K562 (cell line): ENCODE data around the gene PTPRE. TPM values are rescaled to one million over a fixed set of nuclear protein-coding genes. Genes with fewer than 3 reads are reported as not detected.

Experiments
- ATAC-seq: fragments of 200-7000 bp; cut with Tn5 transposase; 3 replicates; pipeline ENCODE4 v1.9.1; 2020; ENCODE audit warnings: moderate library complexity
- BruUV-seq: library from RNA; stranded (reverse); fragments of 400-500 nt; replicated peaks from 2 replicates; lab custom pipeline; 2021; lab: Mats Ljungman, UMichigan
- CTCF ChIA-PET: fragments of 300-600 bp; formaldehyde crosslinking; extraction: SDS; loops from one replicate; lab custom pipeline; 2021; ENCODE audit warnings: low intra/inter-chr PET ratio; lab: Yijun Ruan, JAX
- POLR2A ChIA-PET: fragments of 300-600, 350-650 bp; sonication (Branson Sonifier 250); formaldehyde crosslinking; extraction: SDS; loops from one replicate; lab custom pipeline; 2021; ENCODE audit warnings: antibody characterized with exemption, inconsistent platforms; lab: Yijun Ruan, JAX
- DNase-seq, 4 experiments: peaks; one replicate each; pipeline versions ENCODE4 v3.0.0 to v3.0.0-alpha.2; 2011 to 2018; ENCODE audit warnings: low spot score in 3 of 4, mixed read lengths in 3 of 4; ENCODE audit errors: extremely low read depth in 1 of 4
- FAIRE-seq: peaks from 2 replicates; lab custom pipeline; 2011; peaks lifted over from hg19 to GRCh38; lab: Jason Lieb, UNC
- H2AFZ ChIP-seq: 2 replicates; pipeline ENCODE4 v1.6.0; 2011; ENCODE audit warnings: low read depth, low read length, control low read depth, inconsistent platforms
- H3K27ac ChIP-seq: fragments of 200-600 bp; 3 replicates; pipeline ENCODE4 v1.8.0; 2011; ENCODE audit warnings: low read depth, mild to moderate bottlenecking, control low read depth, inconsistent platforms, low read length, moderate library complexity, mixed read lengths; ENCODE audit errors: extremely low read depth
- H3K27me3 ChIP-seq, 2 experiments: fragments of 300-600 bp in 1 of 2; 2 replicates in 1 of 2; 3 replicates in 1 of 2; pipeline versions ENCODE4 v1.6.0 to v1.8.0; 2011; ENCODE audit warnings: inconsistent platforms in 2 of 2, low read length in 2 of 2, mild to moderate bottlenecking in 1 of 2, mixed read lengths in 1 of 2, moderate library complexity in 1 of 2; ENCODE audit not compliant: control insufficient read depth in 2 of 2, insufficient read depth in 2 of 2
- H3K36me3 ChIP-seq: fragments of 300-600 bp; 3 replicates; pipeline ENCODE4 v1.8.0; 2011; ENCODE audit warnings: mild to moderate bottlenecking, low read length, inconsistent platforms; ENCODE audit not compliant: control insufficient read depth, insufficient read depth
- H3K4me1 ChIP-seq, 2 experiments: fragments of 200-600 bp in 1 of 2; replicated peaks in 1 of 2; 2 replicates in 1 of 2; 3 replicates in 1 of 2; pipeline versions ENCODE4 v1.5.1 to v1.8.0; 2011; ENCODE audit warnings: inconsistent platforms in 2 of 2, low read length in 2 of 2, mild to moderate bottlenecking in 1 of 2, mixed read lengths in 1 of 2, moderate library complexity in 1 of 2; ENCODE audit not compliant: control insufficient read depth in 2 of 2, insufficient read depth in 2 of 2
- H3K4me2 ChIP-seq: 2 replicates; pipeline ENCODE4 v1.6.1; 2011; ENCODE audit warnings: low read length, control low read depth, inconsistent platforms, mixed read lengths; ENCODE audit not compliant: insufficient read depth
- H3K4me3 ChIP-seq: fragments of 200-600 bp; sonication (generic), shearing (Covaris generic); 2 replicates; pipeline ENCODE4 v1.5.1; 2016; ENCODE audit warnings: control low read depth, inconsistent platforms
- H3K79me2 ChIP-seq: fragments of 200-600 bp; 3 replicates; pipeline ENCODE4 v1.8.0; 2011; ENCODE audit warnings: low read length, inconsistent platforms; ENCODE audit not compliant: control insufficient read depth, insufficient read depth
- H3K9ac ChIP-seq, 2 experiments: 2 replicates each; pipeline versions ENCODE4 v1.6.0 to v1.6.1; 2011; ENCODE audit warnings: low read depth in 2 of 2, low read length in 2 of 2, control low read depth in 1 of 2, inconsistent platforms in 1 of 2, mild to moderate bottlenecking in 1 of 2, mixed read lengths in 1 of 2; ENCODE audit not compliant: insufficient read depth in 1 of 2
- H3K9me1 ChIP-seq: one replicate; pipeline ENCODE4 v1.6.0; 2011; ENCODE audit warnings: inconsistent platforms, mild to moderate bottlenecking, low read length, moderate library complexity; ENCODE audit not compliant: control insufficient read depth, insufficient read depth
- H3K9me3 ChIP-seq: replicated peaks from 2 replicates; pipeline ENCODE4 v1.5.1; 2011; ENCODE audit warnings: low read depth, low read length, inconsistent platforms; ENCODE audit not compliant: control insufficient read depth, insufficient read depth
- H4K20me1 ChIP-seq: replicated peaks from 2 replicates; pipeline ENCODE4 v1.6.1; 2011; ENCODE audit warnings: low read length, inconsistent platforms, mixed read lengths; ENCODE audit not compliant: control insufficient read depth, insufficient read depth
- GABPA ChIP-seq: fragments of 200-800 bp; sonication (Bioruptor generic); conservative IDR thresholded peaks from 2 replicates; pipeline ENCODE4 v1.6.1; 2016; ENCODE audit warnings: low read depth, missing genetic modification characterization, missing compliant biosample characterization
- WGBS: fragments of 100-300 bp; shearing (Covaris generic); methylation state at CpG from one replicate; pipeline ENCODE4 v1.1.6; 2016; ENCODE audit warnings: low coverage, mixed read lengths; ENCODE audit not compliant: insufficient coverage; ENCODE audit errors: missing lambda C conversion rate; 5-methylcytosine and 5-hydroxymethylcytosine counted together
- in situ Hi-C: fragments of 300-500 bp; cut with MboI; formaldehyde crosslinking; loops from 4 replicates; pipeline ENCODE4 v1.15.0; 2018; ENCODE audit warnings: inconsistent platforms, mixed read lengths
- intact Hi-C: fragments of 100-400 bp; cut with micrococcal nuclease; formaldehyde crosslinking; loops from 2 replicates; pipeline ENCODE4 v1.14.2; 2022
- polyA plus RNA-seq, 8 experiments: library from polyadenylated mRNA; depleted of rRNA in 4 of 8; stranded (reverse) in 5 of 8; unstranded in 3 of 8; fragments of >200 nt; fragmentation: Nextera tagmentation in 2 of 8; fragmentation: Illumina TruSeq in 1 of 8; extraction: Ambion mirVana in 2 of 8; extraction: Trizol in 1 of 8; gene quantifications; 2 replicates each; pipeline versions ENCODE4 v1.2.1 to v1.2.3, GENCODE V29; 2011 to 2014; ENCODE audit warnings: inconsistent platforms in 1 of 8, missing spikeins in 1 of 8
- total RNA-seq, 7 experiments: library from RNA; depleted of rRNA in 6 of 7; stranded (reverse); fragments of >200 nt in 6 of 7; fragmentation: Illumina TruSeq in 2 of 7; extraction: Trizol in 2 of 7; gene quantifications; 2 replicates each; pipeline versions ENCODE4 v1.2.1 to v1.2.3, GENCODE V29; 2011 to 2021; ENCODE audit warnings: low replicate concordance in 1 of 7
- TF ChIP-seq, protein P1 (sequence below): fragments of 200-800 bp; sonication (Bioruptor generic); IDR thresholded peaks from 2 replicates; pipeline ENCODE4 v1.6.1; 2017; ENCODE audit warnings: missing genetic modification characterization, missing compliant biosample characterization
- TF ChIP-seq, protein P2 (sequence below), 2 experiments: fragments of 450-650 bp in 1 of 2; sonication (generic) in 1 of 2; formaldehyde crosslinking; conservative IDR thresholded peaks; 2 replicates each; pipeline versions ENCODE4 v1.4.0 to v1.8.1; 2020 to 2022; ENCODE audit warnings: mild to moderate bottlenecking in 1 of 2, missing genetic modification reagents in 1 of 2

PTPRE gene
- total and polyA plus RNA-seq, 9 of the 15 experiments (the other 6 are each of a cell fraction or from before 2014, with no cell fraction given) = 0.01 to 0.13 (median 0.04) TPM; not detected in 4

DNA sequence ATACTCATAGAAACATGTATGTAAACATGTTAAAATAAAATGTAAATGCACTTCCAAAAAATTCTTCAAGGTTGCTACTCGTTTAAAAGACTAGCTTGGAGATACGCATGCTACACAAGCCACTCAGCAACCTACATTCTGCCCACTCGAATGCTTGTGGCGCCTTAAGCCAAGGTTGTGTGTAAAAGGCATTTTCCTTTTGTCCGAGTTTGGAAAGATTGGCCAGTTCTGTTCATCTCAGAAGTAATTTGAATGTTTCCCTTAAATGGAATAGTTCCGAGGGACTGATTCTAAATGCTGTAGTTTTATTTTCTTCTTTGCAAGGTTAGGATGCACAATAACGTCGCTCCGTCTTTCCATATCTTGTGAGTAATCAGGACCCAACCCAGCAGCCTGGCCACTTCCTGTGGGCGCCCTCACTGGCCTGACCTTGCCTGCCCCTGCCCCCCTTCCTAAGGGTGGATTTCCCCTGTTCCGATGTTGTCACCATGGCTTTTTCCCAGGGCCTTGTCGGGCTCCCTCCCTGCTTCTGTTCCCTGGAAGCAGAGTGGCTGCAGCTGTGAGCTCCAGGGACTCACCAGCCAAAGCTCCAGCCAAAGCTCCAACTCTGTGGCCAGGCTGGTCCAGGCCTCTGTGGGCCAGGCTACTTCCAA, 70.6 kb downstream of the PTPRE start:
- no peak for DNase-seq

More for the DNA sequence above, 70.6 kb downstream of the PTPRE start:
- CTCF ChIA-PET = no interaction called here
- BruUV-seq = no TSS peak
- no peaks in the 10 kb centered on the region for H3K79me2 ChIP-seq
- WGBS = 5% methylated on average over 12 of the region's 12 CpGs
- intact Hi-C loops (no loop called here), in situ Hi-C loops (no loop called here)
- H3K4me2 ChIP-seq = no peak overlapping the region
- POLR2A ChIA-PET = no interaction called here
- no peaks in the 10 kb centered on the region; a peak in 1 of 5 replicates for H3K4me1 ChIP-seq
- H3K9me1 ChIP-seq = no peaks in the 10 kb centered on the region
- TF ChIP-seq, protein P1, sequence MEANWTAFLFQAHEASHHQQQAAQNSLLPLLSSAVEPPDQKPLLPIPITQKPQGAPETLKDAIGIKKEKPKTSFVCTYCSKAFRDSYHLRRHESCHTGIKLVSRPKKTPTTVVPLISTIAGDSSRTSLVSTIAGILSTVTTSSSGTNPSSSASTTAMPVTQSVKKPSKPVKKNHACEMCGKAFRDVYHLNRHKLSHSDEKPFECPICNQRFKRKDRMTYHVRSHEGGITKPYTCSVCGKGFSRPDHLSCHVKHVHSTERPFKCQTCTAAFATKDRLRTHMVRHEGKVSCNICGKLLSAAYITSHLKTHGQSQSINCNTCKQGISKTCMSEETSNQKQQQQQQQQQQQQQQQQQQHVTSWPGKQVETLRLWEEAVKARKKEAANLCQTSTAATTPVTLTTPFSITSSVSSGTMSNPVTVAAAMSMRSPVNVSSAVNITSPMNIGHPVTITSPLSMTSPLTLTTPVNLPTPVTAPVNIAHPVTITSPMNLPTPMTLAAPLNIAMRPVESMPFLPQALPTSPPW (CRISPR knock-in tag) = peak; percentile 82; the same call in 1 of the 2 replicates
- peak; percentile 72 for TF ChIP-seq GABPA (tag)
- TF ChIP-seq, protein P2, sequence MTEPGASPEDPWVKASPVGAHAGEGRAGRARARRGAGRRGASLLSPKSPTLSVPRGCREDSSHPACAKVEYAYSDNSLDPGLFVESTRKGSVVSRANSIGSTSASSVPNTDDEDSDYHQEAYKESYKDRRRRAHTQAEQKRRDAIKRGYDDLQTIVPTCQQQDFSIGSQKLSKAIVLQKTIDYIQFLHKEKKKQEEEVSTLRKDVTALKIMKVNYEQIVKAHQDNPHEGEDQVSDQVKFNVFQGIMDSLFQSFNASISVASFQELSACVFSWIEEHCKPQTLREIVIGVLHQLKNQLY (CRISPR knock-in tag; conservative IDR thresholded peaks at IDR 0.05) = no peak
- no peaks in the 10 kb centered on the region for H3K9me3 ChIP-seq
- H3K9ac ChIP-seq = no peak overlapping the region
- no peak for ATAC-seq
- no peak overlapping the region for H3K4me3 ChIP-seq
- H4K20me1 ChIP-seq = no peaks in the 10 kb centered on the region
- no peak overlapping the region for H2AFZ ChIP-seq
- peaks cover 0 to 1% of the 10 kb centered on the region in 2 experiments; a peak in 1 of 5 replicates for H3K27me3 ChIP-seq
- H3K36me3 ChIP-seq = no peaks in the 10 kb centered on the region
- no peak overlapping the region for H3K27ac ChIP-seq
- FAIRE-seq = no peak
